Bronchial epithelial cell (primary cell): Measurements from ENCODE around the gene CRACDL. TPM values are rescaled to one million over a fixed set of nuclear protein-coding genes. Genes with fewer than 3 reads are reported as not detected.

Source experiments
- DNase-seq: peaks from one replicate; pipeline ENCODE4 v3.0.0-alpha.2; 2010; ENCODE audit warnings: low read depth
- FAIRE-seq: peaks from 2 replicates; lab custom pipeline; 2011; peaks lifted over from hg19 to GRCh38; lab: Jason Lieb, UNC
- H3K27me3 ChIP-seq: 2 replicates; pipeline ENCODE4 v1.5.1; 2011; ENCODE audit warnings: low read length; ENCODE audit not compliant: control insufficient read depth, insufficient read depth
- H3K36me3 ChIP-seq: 2 replicates; pipeline ENCODE4 v1.5.1; 2011; ENCODE audit warnings: low read length; ENCODE audit not compliant: control insufficient read depth, insufficient read depth
- H3K4me3 ChIP-seq: 2 replicates; pipeline ENCODE4 v1.5.1; 2011; ENCODE audit warnings: mild to moderate bottlenecking, low read depth, low read length, control low read depth
- CTCF ChIP-seq: IDR thresholded peaks from 2 replicates; pipeline ENCODE4 v1.5.1; 2011; ENCODE audit warnings: mild to moderate bottlenecking, moderate library complexity, low read length, control low read depth, inconsistent platforms; ENCODE audit not compliant: insufficient read depth, severe bottlenecking
- total RNA-seq: library from RNA; depleted of rRNA; stranded (reverse); fragments of >200 nt; gene quantifications from 2 replicates; pipeline ENCODE4 v1.2.1, GENCODE V29; 2014

The CRACDL gene
- total RNA-seq, 1 donor from 2014 or later, result 0.26 TPM

GRCh38 chr2:98829581-98830270 lies 106.3 kb downstream of the CRACDL start:
- Histone ChIP-seq H3K27me3 (no peaks in the 10 kb centered on the region), H3K36me3 (no peaks in the 10 kb centered on the region), H3K4me3 (no peak overlapping the region)
- TF ChIP-seq CTCF, result no peak
- no peak for DNase-seq
- FAIRE-seq, result no peak

GRCh38 chr2:98828793-98829371 lies 107.1 kb downstream of the CRACDL start:
- no peak for TF ChIP-seq CTCF
- Histone ChIP-seq H3K4me3 (no peak overlapping the region), H3K27me3 (no peaks in the 10 kb centered on the region), H3K36me3 (no peaks in the 10 kb centered on the region)
- DNase-seq (no peak), FAIRE-seq (no peak)

- Histone ChIP-seq H3K4me3 (no peak overlapping the region), H3K36me3 (no peaks in the 10 kb centered on the region), H3K27me3 (no peaks in the 10 kb centered on the region)
- no peak for TF ChIP-seq CTCF
- FAIRE-seq (no peak), DNase-seq (no peak)
These were observed 107.7 kb downstream of the CRACDL start for GRCh38 chr2:98828369-98828744.

GRCh38 chr2:98827625-98828368 lies 108.2 kb downstream of the CRACDL start:
- Histone ChIP-seq H3K4me3 (no peak overlapping the region), H3K36me3 (no peaks in the 10 kb centered on the region), H3K27me3 (no peaks in the 10 kb centered on the region)
- TF ChIP-seq CTCF, result no peak
- DNase-seq, result no peak
- no peak for FAIRE-seq

GRCh38 chr2:98826856-98827255 lies 109.2 kb downstream of the CRACDL start:
- DNase-seq, result no peak
- TF ChIP-seq CTCF, result no peak
- no peaks in the 10 kb centered on the region for H3K36me3 ChIP-seq

More at GRCh38 chr2:98826856-98827255, 109.2 kb downstream of the CRACDL start:
- no peak for FAIRE-seq
- no peak overlapping the region for H3K4me3 ChIP-seq
- no peaks in the 10 kb centered on the region for H3K27me3 ChIP-seq
